Body of pancreas (tissue), 4 donors: Measurements from ENCODE around the gene PTPRA.
"Not testable (repeated sequence)": the region's sequence is repeated elsewhere in the genome, so short reads cannot be mapped to it uniquely, and the experiment has no call there.

Experiments used
- CTCF ChIP-seq, 7 experiments: fragments of 450-650 bp in 4 of 7; fragments of 200-600 bp in 3 of 7; sonication (generic) in 3 of 7; IDR thresholded peaks; one replicate each; pipeline ENCODE4 v1.5.1; 2016 to 2019; ENCODE audit warnings: antibody characterized with exemption in 7 of 7
- POLR2A ChIP-seq, 3 donors: fragments of 450-650 bp; IDR thresholded peaks; one replicate each; pipeline ENCODE4 v1.6.1; 2016; ENCODE audit warnings: antibody characterized with exemption in 3 of 3, mild to moderate bottlenecking in 2 of 3

DNA sequence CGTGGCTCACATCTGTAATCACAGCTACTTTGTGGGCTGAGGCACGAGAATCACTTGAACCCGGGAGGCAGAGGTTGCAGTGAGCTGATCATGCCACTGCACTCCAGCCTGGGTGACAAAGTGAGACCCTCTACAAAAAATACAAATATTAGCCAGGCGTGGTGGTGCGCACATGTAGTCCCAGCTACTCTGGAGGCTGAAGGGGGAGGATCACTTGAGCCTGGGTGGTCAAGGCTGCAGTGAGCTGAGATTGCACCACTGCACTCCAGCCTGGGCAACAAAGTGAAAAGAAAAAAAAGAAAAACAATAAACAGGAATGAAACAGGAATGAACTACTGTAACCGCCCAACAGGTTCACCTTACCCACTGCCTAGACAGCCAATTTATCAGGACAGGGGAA lies 190.8 kb downstream of the PTPRA start:
- TF ChIP-seq POLR2A, CTCF (IDR thresholded peaks at IDR 0.05): not testable (repeated sequence)
